Ectodermal cell (in vitro differentiated cells): ENCODE measurements around the gene TRIM28. TPM values are rescaled to one million over a fixed set of nuclear protein-coding genes. Genes with fewer than 3 reads are reported as not detected.
"Not testable (repeated sequence)": the region's sequence is repeated elsewhere in the genome, so short reads cannot be mapped to it uniquely, and the experiment has no call there.

Source experiments
- H3K27ac ChIP-seq: 2 replicates; pipeline ENCODE4 v1.7.0; 2013; ENCODE audit warnings: mild to moderate bottlenecking, low read depth, low read length; ENCODE audit not compliant: insufficient read depth, poor library complexity, severe bottlenecking
- H3K27me3 ChIP-seq: 2 replicates; pipeline ENCODE4 v1.7.0; 2013; ENCODE audit warnings: mild to moderate bottlenecking, low read length; ENCODE audit not compliant: insufficient read depth, control insufficient read depth, poor library complexity, severe bottlenecking
- H3K36me3 ChIP-seq: one replicate; pipeline ENCODE4 v1.7.0; 2013; ENCODE audit warnings: low read length; ENCODE audit not compliant: control insufficient read depth, insufficient read depth
- H3K4me1 ChIP-seq: one replicate; pipeline ENCODE4 v1.7.0; 2013; ENCODE audit warnings: low read length; ENCODE audit not compliant: control insufficient read depth, insufficient read depth
- H3K4me3 ChIP-seq: 2 replicates; pipeline ENCODE4 v1.7.0; 2013; ENCODE audit warnings: low read depth, low read length, control low read depth; ENCODE audit not compliant: insufficient read depth
- H3K9me3 ChIP-seq: 2 replicates; pipeline ENCODE4 v1.7.0; 2013; ENCODE audit warnings: mild to moderate bottlenecking, low read length, moderate library complexity; ENCODE audit not compliant: control insufficient read depth
- WGBS, 2 experiments: methylation state at CpG; one replicate each; pipeline ENCODE4 v1.1.7; 2013; ENCODE audit warnings: missing lambda C conversion rate in 2 of 2; 5-methylcytosine and 5-hydroxymethylcytosine counted together
- polyA plus RNA-seq, 4 experiments: library from polyadenylated mRNA; stranded (reverse); fragments of 50-300 nt; gene quantifications; one replicate each; pipeline ENCODE4 v1.2.3, GENCODE V29; 2013

TRIM28 gene
- 1,177 TPM for polyA plus RNA-seq (2013, experiment 1 of 4)
- polyA plus RNA-seq (2013, experiment 2 of 4), result 1,248 TPM
- polyA plus RNA-seq (2013, experiment 3 of 4), result 686 TPM
- 770 TPM for polyA plus RNA-seq (2013, experiment 4 of 4)

DNA sequence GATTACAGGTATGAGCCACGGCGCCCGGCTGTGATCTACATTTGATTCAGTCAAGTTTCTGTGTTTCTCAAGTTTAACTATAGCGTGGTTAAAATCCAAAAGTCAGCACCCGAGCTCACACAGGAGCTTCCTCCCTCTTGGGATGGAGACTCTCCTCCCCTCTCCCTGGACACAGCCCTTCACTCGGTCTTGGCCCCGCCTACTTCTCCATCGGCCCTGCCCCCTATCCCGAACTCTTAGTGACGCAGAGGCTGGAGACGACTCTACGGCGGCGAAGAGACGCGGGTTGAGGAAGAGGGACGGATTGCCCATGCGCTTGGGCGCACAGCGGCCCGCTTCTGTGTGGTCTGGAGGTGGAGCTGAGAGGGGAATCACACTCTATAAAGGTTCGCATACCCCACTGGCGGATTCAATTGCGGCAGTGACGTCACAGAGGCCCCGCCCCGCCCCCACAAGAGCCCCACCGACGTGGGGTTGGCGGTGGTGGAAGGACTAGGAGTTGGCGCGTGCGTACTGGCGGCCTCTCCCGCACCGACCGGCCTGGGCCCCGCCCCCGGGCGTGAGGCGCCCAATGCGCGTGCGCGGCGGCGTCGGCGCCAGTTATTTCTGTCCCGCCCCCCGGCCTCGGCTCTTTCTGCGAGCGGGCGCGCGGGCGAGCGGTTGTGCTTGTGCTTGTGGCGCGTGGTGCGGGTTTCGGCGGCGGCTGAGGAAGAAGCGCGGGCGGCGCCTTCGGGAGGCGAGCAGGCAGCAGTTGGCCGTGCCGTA, at the start of gene TRIM28:
Gene TRIM28 (plus strand): TSS at position 239 of the 765 bp plus-strand sequence. CDS start 694 bp downstream, outside the sequence.
- WGBS, 2 experiments, result 0% methylated on average over 73 of the region's 73 CpGs
- H3K9me3 ChIP-seq, result no peaks in the 10 kb centered on the region
- peak within 1 kb of the TSS; percentile 100 for H3K4me3 ChIP-seq
- H3K27me3 ChIP-seq, result peaks cover 35% of the 10 kb centered on the region
- peaks cover 20% of the 10 kb centered on the region for H3K36me3 ChIP-seq
- H3K27ac ChIP-seq, result peak within 1 kb of the TSS; percentile 97
- H3K4me1 ChIP-seq, result peaks cover 13% of the 10 kb centered on the region

DNA sequence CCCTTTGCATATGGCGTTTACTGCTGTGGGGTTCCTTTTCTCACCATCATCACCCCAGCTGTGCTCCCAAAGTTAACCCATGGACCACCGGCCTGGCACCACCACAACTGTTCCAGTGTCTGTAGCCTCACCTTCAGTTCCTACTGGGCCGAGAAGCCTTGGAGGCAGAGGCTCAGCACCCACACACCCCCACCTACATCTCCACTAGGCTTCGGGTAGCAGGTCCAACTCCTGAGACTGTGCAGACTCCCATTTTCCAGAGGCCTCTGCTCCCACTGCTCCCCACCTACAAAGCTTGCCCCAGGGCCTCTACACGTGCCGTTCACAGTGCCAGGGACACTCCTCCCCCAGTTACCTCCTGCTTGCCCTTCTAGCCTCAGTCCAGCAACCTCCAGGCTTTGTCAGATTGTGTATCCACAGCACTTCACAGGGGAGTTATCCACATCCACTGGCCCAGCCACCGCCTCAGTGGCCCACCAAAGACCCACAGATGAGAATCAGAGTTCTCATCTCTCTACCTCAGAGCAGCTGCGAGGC, 46.2 kb upstream of the TRIM28 start:
- WGBS, 2 experiments, result 90 to 91% methylated on average over 8 of the region's 8 CpGs
- Histone ChIP-seq H3K27ac (no peak overlapping the region), H3K36me3 (no peaks in the 10 kb centered on the region), H3K9me3 (no peaks in the 10 kb centered on the region), H3K4me1 (peaks cover 11% of the 10 kb centered on the region), H3K27me3 (no peaks in the 10 kb centered on the region), H3K4me3 (no peak overlapping the region)

DNA sequence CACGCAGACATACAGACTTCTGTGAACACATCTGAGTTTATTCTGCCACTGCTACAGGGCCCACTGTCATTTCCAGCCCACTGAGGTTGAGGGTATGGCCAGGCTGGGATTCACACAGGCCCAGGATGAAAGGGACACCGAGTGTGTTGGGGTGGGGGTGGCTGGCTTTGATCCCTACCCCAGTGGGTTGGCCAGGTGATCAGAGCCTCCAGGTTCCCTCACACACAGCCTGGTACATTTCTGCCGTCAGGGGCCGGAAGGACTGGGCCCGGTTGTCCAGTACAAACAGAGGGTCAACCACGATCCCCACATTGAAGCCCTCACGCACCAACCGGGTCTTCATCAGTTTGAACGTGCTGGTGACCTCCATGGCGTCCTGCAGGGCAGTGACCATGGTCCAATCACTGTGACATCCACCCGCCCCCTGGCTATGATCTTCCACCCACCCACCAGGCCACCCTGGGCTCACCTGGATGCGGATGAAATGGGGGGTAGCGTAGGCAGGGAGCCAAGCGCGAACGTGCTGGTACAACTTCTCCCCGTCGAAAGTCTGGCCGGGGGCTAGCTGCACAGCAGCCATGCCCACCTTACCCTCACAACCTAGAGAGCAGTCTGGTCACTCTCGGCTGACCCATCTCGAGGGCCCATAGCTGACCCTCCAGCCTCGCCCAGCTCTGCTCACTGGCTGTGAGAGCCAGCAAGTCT, 45.4 kb upstream of the TRIM28 start:
- Histone ChIP-seq H3K27me3 (no peaks in the 10 kb centered on the region), H3K36me3 (no peaks in the 10 kb centered on the region), H3K4me3 (peak overlapping the region; percentile 33), H3K27ac (no peak overlapping the region), H3K9me3 (no peaks in the 10 kb centered on the region), H3K4me1 (peaks cover 11% of the 10 kb centered on the region)
- 62 to 67% methylated on average over 22 of the region's 22 CpGs for WGBS, 2 experiments

DNA sequence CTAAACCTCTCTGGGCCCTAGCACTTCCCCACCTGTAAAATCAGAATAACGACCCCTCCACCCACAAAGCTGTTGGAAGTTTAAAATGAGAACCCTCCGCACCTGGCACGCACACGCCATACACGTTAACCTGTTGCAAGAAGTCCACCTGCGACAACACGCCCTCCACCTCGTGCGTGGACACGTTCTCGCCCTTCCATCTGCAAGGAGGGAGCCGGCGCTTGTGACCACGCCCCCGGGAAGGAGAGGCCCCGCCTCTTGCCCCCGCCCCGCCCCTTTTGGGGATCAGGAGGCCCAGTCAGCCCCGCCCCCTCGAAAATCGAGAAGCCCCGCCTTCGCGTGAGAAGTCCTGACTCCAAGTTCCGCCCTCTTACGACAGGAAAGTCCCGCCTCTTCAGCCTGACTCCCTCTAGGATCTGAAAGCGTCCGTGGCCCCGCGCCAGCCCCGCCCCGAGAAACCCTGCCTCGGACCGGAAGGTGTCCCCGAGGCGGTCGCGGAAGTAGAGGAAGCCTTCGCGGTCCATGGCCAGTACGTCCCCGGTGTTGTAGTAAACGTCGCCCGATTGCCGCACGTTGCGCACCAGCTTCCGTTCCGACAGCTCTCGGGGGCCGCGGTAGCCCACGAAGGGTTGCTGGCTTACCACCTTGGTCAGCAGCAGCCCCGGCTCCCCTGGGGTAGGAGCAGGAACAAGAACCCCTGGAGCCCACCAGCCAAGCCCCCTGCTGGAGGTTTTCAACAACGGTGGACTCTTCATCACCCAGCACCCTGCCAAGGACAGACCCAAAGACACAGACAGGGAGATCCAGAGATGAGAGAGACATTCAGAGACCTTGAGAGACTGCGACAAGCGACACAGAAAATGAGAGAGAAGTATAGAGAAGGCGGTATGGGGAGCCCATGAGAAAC, 44.6 kb upstream of the TRIM28 start:
- Histone ChIP-seq H3K4me1 (peaks cover 11% of the 10 kb centered on the region), H3K36me3 (no peaks in the 10 kb centered on the region), H3K27me3 (no peaks in the 10 kb centered on the region), H3K4me3 (peak overlapping the region; percentile 82), H3K9me3 (no peaks in the 10 kb centered on the region), H3K27ac (no peak overlapping the region)
- WGBS, 2 experiments, result 2% methylated on average over 60 of the region's 60 CpGs

GRCh38 chr19:58500242-58500641, 43.6 kb upstream of the TRIM28 start:
- Histone ChIP-seq H3K4me3 (peak overlapping the region; percentile 82), H3K27me3 (no peaks in the 10 kb centered on the region), H3K4me1 (peaks cover 11% of the 10 kb centered on the region), H3K27ac (no peak overlapping the region), H3K36me3 (no peaks in the 10 kb centered on the region), H3K9me3 (no peaks in the 10 kb centered on the region)
- WGBS, 2 experiments, result 93 to 94% methylated on average over 14 of the region's 14 CpGs

DNA sequence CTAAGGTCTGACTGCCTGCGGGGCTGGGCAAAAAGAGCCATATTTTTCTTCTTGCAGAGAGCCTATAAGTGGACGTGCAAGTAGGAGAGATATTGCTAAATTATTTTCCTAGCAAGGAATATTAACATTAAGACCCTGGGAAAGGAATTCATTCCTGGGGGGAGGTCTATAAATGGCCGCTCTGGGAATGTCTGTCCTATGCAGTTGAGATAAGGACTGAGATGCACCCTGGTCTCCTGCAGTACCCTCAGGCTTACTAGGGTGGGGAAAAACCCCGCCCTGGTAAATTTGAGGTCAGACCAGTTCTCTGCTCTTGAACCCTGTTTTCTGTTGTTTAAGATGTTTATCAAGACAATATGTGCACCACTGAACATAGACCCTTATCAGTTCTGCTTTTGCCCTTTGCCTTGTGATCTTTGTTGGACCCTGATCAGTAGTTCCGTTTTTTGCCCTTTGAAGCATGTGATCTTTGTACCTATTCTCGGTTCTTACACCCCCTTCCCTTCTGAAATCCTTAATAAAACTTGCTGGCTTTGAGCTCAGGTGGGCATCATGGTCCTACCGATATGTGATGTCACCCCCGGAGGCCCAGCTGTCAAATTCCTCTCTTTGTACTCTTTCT, 36.2 kb upstream of the TRIM28 start:
- WGBS, 2 experiments, result 89% methylated on average over 7 of the region's 8 CpGs
- H3K4me1 ChIP-seq, result not testable (repeated sequence)

GRCh38 chr19:58509731-58510083, 34.2 kb upstream of the TRIM28 start:
- no peaks in the 10 kb centered on the region for H3K9me3 ChIP-seq
- H3K4me1 ChIP-seq, result no peaks in the 10 kb centered on the region
- H3K36me3 ChIP-seq, result no peaks in the 10 kb centered on the region
- no peak overlapping the region for H3K4me3 ChIP-seq
- WGBS, 2 experiments, result 92 to 93% methylated on average over 11 of the region's 11 CpGs
- no peak overlapping the region for H3K27ac ChIP-seq
- H3K27me3 ChIP-seq, result no peaks in the 10 kb centered on the region

More for the DNA sequence above, 36.2 kb upstream of the TRIM28 start:
- not testable (repeated sequence) for H3K9me3 ChIP-seq, H3K36me3 ChIP-seq, H3K27me3 ChIP-seq, H3K4me3 ChIP-seq, H3K27ac ChIP-seq

GRCh38 chr19:58510084-58510862, 33.6 kb upstream of the TRIM28 start:
- Histone ChIP-seq H3K27ac (no peak overlapping the region), H3K36me3 (no peaks in the 10 kb centered on the region), H3K9me3 (no peaks in the 10 kb centered on the region), H3K4me1 (no peaks in the 10 kb centered on the region), H3K27me3 (no peaks in the 10 kb centered on the region), H3K4me3 (no peak overlapping the region)
- 83 to 89% methylated on average over 8 of the region's 8 CpGs for WGBS, 2 experiments
